Muscle of leg (tissue), 11 donors: ENCODE data around the gene APOL2. TPM values are rescaled to one million over a fixed set of nuclear protein-coding genes. Genes with fewer than 3 reads are reported as not detected.
A peak's percentile ranks its signal among the peaks of the same experiment; 100 is the strongest.
"Not testable (repeated sequence)": the region's sequence is repeated elsewhere in the genome, so short reads cannot be mapped to it uniquely, and the experiment has no call there.

Source experiments
- DNase-seq: peaks from one replicate; pipeline ENCODE4 v3.0.0; 2013
- H3K27ac ChIP-seq: one replicate; pipeline ENCODE4 v1.5.1; 2013; ENCODE audit warnings: mild to moderate bottlenecking, low read length, control low read depth
- H3K27me3 ChIP-seq: one replicate; pipeline ENCODE4 v1.6.1; 2013; ENCODE audit warnings: low read length; ENCODE audit not compliant: control insufficient read depth, insufficient read depth
- H3K36me3 ChIP-seq: one replicate; pipeline ENCODE4 v1.6.1; 2013; ENCODE audit warnings: low read length; ENCODE audit not compliant: control insufficient read depth, insufficient read depth
- H3K4me1 ChIP-seq: one replicate; pipeline ENCODE4 v1.6.1; 2013; ENCODE audit warnings: low read length; ENCODE audit not compliant: control insufficient read depth, insufficient read depth
- H3K4me3 ChIP-seq: one replicate; pipeline ENCODE4 v1.5.1; 2013; ENCODE audit warnings: low read length, control low read depth
- H3K9me3 ChIP-seq: replicated peaks from 2 replicates; pipeline ENCODE4 v1.6.1; 2013; ENCODE audit warnings: low read depth, low read length; ENCODE audit not compliant: control insufficient read depth
- WGBS: methylation state at CpG from one replicate; pipeline ENCODE4 v1.1.5; 2013; ENCODE audit warnings: missing lambda C conversion rate; ENCODE audit not compliant: insufficient coverage; 5-methylcytosine and 5-hydroxymethylcytosine counted together
- polyA plus RNA-seq, 8 donors: library from polyadenylated mRNA; unstranded; fragments of 120-200 nt; gene quantifications; one replicate each; pipeline versions ENCODE4 v1.2.1 to v1.2.3, GENCODE V29; 2013; ENCODE audit warnings: inconsistent platforms in 1 of 8, low replicate concordance in 1 of 8; ENCODE audit not compliant: insufficient read length in 8 of 8, insufficient read depth in 1 of 8
- total RNA-seq: library from RNA; stranded (reverse); fragments of 120-200 nt; gene quantifications from one replicate; pipeline ENCODE4 v1.2.4, GENCODE V29; 2013

APOL2 gene
- total and polyA plus RNA-seq, 9 donors = 15.9 to 23.8 (median 18.8) TPM

- 67% methylated on average over 1 of the region's 5 CpGs for WGBS
- H3K4me1 ChIP-seq = not testable (repeated sequence)
These were observed 29.8 kb downstream of the APOL2 start for GRCh38 chr22:36209488-36209908.

DNA sequence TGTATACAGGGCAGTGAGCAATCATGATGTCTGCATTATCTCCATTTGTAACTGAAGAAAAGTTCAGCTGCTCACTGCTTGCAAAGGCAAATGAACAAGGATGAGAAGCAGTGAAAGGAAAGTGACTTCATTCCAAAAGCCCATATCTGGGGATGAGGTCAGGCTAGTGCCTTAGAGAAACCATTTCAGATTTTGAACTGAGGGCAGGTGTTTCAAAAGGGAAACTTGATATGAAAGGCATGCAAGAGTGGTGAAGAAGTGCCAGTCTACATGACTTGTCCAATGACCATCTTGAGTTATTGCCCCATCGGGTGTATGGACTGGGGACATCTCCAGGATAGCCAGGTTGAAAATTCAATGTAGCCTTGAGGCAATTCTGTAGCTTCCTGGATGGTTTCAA is 30.4 kb downstream of the APOL2 start:
- no CpG with 5 or more reads among the region's 1 CpG for WGBS
- no peaks in the 10 kb centered on the region for H3K36me3 ChIP-seq
- H3K27ac ChIP-seq = no peak overlapping the region
- peaks cover 3% of the 10 kb centered on the region for H3K4me1 ChIP-seq
- no peaks in the 10 kb centered on the region for H3K27me3 ChIP-seq
- peaks cover 4% of the 10 kb centered on the region for H3K9me3 ChIP-seq
- no peak for DNase-seq
- no peak overlapping the region for H3K4me3 ChIP-seq

More at GRCh38 chr22:36209488-36209908, 29.8 kb downstream of the APOL2 start:
- DNase-seq, H3K9me3 ChIP-seq, H3K4me3 ChIP-seq, H3K27me3 ChIP-seq, H3K27ac ChIP-seq, H3K36me3 ChIP-seq: not testable (repeated sequence)

GRCh38 chr22:36208162-36208765 is 31.1 kb downstream of the APOL2 start:
- H3K27me3 ChIP-seq = no peaks in the 10 kb centered on the region
- no CpG with 5 or more reads among the region's 1 CpG for WGBS
- no peaks in the 10 kb centered on the region for H3K36me3 ChIP-seq
- H3K9me3 ChIP-seq = peaks cover 4% of the 10 kb centered on the region
- H3K4me1 ChIP-seq = peaks cover 3% of the 10 kb centered on the region
- no peak overlapping the region for H3K27ac ChIP-seq
- no peak overlapping the region for H3K4me3 ChIP-seq
- DNase-seq = no peak

GRCh38 chr22:36206255-36206654 is 33.1 kb downstream of the APOL2 start:
- Histone ChIP-seq H3K27ac (no peak overlapping the region), H3K4me1 (peaks cover 20% of the 10 kb centered on the region), H3K4me3 (no peak overlapping the region), H3K36me3 (no peaks in the 10 kb centered on the region), H3K9me3 (peaks cover 4% of the 10 kb centered on the region), H3K27me3 (no peaks in the 10 kb centered on the region)
- DNase-seq = no peak
- WGBS = no CpG with 5 or more reads among the region's 1 CpG

GRCh38 chr22:36205573-36205972 is 33.8 kb downstream of the APOL2 start:
- not testable (repeated sequence) for H3K27me3 ChIP-seq, DNase-seq, H3K9me3 ChIP-seq, H3K27ac ChIP-seq, H3K4me3 ChIP-seq, H3K36me3 ChIP-seq
- WGBS = 100% methylated on average over 3 of the region's 5 CpGs
- peaks cover 18% of the 10 kb centered on the region for H3K4me1 ChIP-seq

DNA sequence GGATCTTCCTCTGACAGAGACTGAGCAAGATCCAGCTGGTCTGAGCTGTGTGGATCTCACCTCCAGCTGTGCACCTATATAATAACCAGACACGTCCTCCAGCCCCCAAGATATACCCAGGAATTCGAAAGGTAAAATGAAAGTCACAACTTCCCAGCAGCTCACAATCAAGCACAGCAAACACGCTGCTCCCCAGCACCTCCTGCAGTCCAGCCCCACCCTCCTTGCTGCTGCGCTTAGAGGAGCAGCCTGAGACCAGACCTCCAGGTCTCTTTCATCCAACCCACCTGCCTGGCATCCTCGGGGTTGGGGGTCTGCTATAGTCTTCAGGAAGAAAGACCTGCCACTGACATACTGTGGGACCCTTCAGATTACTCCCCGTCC is 34.7 kb downstream of the APOL2 start:
- no peak for DNase-seq
- 61% methylated on average over 5 of the region's 6 CpGs for WGBS
- peaks cover 18% of the 10 kb centered on the region for H3K4me1 ChIP-seq

DNA sequence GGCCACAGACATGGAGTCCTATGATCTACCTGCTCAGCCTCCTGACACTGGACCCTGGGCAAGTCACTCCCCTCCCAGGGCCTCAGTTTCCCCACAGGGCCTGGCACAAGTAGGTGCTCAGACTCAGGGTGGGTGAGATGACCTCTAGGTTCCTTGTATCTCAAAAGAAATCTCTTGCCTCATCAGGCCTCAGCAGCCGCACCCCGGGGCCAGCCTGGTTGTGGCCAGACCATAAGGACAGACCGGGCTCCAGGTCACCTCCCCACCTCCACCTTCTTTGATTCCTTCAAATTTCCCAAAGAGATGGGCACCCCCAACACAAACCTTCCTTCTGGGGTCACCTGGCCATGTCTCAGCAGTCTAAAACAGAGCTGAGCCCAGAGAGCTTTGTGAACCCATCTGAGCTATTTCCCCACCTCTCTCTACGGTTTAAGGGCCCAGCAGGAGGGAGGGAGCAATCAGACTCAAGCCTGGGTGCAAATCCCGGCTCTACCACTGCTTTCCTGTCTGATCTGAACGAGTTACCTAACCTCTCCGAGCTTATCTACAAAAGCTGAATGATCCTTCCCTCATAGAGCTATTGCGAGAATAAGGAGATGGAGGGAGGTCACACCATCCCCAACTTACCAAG is 35.2 kb downstream of the APOL2 start:
- peaks cover 19% of the 10 kb centered on the region for H3K4me1 ChIP-seq
- DNase-seq = no peak
- 71% methylated on average over 4 of the region's 8 CpGs for WGBS

More for the DNA sequence above, 34.7 kb downstream of the APOL2 start:
- no peak overlapping the region for H3K4me3 ChIP-seq
- H3K9me3 ChIP-seq = peaks cover 4% of the 10 kb centered on the region
- no peaks in the 10 kb centered on the region for H3K27me3 ChIP-seq
- H3K27ac ChIP-seq = no peak overlapping the region
- H3K36me3 ChIP-seq = no peaks in the 10 kb centered on the region

DNA sequence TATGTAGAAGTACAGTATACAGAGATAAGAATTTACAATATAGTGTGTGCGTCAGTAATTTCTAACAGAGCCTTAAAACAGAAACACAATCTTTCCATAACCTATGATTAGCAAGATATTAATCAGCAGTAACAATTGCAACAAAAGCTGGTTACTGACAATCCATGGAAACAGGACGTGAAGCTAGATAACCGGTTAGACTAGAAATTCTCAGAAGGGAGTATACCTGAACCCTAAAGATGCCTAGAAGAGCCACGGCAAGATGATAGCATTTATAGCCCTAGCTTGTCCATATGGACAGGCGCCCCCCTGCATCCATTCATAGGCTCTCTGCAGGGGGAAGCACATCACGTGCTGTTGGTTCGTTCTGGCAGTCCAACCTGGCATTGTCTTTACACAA is 35.9 kb downstream of the APOL2 start:
- not testable (repeated sequence) for H3K36me3 ChIP-seq, H3K4me3 ChIP-seq, H3K9me3 ChIP-seq, H3K27me3 ChIP-seq, DNase-seq
- Histone ChIP-seq H3K4me1 (peaks cover 25% of the 10 kb centered on the region), H3K27ac (peak overlapping the region; percentile 47)
- 79% methylated on average over 4 of the region's 7 CpGs for WGBS

More for the DNA sequence above, 35.2 kb downstream of the APOL2 start:
- no peak overlapping the region for H3K27ac ChIP-seq
- peaks cover 1% of the 10 kb centered on the region for H3K9me3 ChIP-seq
- H3K27me3 ChIP-seq = no peaks in the 10 kb centered on the region
- H3K4me3 ChIP-seq = no peak overlapping the region
- no peaks in the 10 kb centered on the region for H3K36me3 ChIP-seq

- H3K27me3 ChIP-seq, H3K4me3 ChIP-seq, H3K9me3 ChIP-seq, H3K36me3 ChIP-seq: not testable (repeated sequence)
- 25% methylated on average over 4 of the region's 8 CpGs for WGBS
- peak; percentile 60 for DNase-seq
- Histone ChIP-seq H3K4me1 (peaks cover 29% of the 10 kb centered on the region), H3K27ac (peak overlapping the region; percentile 81)
These were observed 36.4 kb downstream of the APOL2 start for GRCh38 chr22:36202906-36203305.

DNA sequence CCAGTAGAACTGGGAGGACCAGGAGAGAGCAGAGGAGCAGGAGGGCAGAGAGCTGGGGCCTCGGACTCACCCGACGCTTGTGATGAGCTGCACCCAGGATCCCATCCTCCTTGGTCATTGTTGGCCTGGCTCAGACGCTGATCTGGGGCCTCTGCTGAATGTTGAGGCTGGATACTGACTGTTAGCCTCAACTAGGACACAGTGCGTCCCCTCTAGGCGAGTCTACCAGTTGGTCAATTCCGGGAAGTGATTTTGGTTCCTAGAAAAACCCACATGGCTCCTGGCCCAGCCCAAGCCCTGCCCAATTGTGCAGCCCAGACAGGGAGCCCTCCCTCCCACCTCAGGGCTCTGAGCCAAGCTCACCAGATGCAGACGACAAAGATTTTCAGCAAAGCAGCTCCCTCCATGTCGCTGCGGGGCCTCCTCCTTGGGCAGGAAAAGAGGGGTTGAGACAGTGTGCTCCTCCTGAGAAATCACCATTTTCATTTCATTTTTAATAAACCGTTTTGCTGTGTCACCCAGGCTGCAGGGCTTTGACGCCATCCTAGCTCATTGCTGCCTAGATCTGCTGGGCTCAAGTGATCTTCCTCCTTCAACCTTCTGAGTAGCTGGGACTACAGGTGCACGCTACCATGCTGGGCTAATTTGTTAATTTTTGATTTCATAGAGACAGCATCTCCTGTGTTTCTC is 37.6 kb downstream of the APOL2 start, which contains the start of gene APOL4:
TSS of gene APOL4 (minus strand) at position 180 of the 690 bp plus-strand sequence. CDS start at position 105, 75 bp downstream.
- DNase-seq = peak; percentile 94
- peaks cover 40% of the 10 kb centered on the region for H3K4me1 ChIP-seq
- 33% methylated on average over 4 of the region's 13 CpGs for WGBS
- no peaks in the 10 kb centered on the region for H3K27me3 ChIP-seq
- no peak within 1 kb of the TSS for H3K4me3 ChIP-seq
- no peaks in the 10 kb centered on the region for H3K9me3 ChIP-seq
- H3K36me3 ChIP-seq = no peaks in the 10 kb centered on the region
- H3K27ac ChIP-seq = peak within 1 kb of the TSS; percentile 92
